Body of pancreas (tissue), 4 donors: ENCODE data around the gene EVA1A. TPM values are rescaled to one million over a fixed set of nuclear protein-coding genes. Genes with fewer than 3 reads are reported as not detected.

Source experiments
- ATAC-seq: fragments of 150-250 bp; one replicate; pipeline ENCODE4 v1.9.1; 2016
- DNase-seq, 4 donors: peaks; one replicate each; pipeline ENCODE4 v3.0.0-alpha.2; 2019
- H3K27ac ChIP-seq, 4 donors: fragments of 200-600 bp; sonication (generic); 1 replicate in 3 of 4; 2 replicates in 1 of 4; pipeline versions ENCODE4 v1.5.1 to v1.6.1; 2016 to 2019; ENCODE audit warnings: mild to moderate bottlenecking in 1 of 4, mixed read lengths in 1 of 4, moderate library complexity in 1 of 4
- H3K27me3 ChIP-seq, 2 donors: fragments of 200-600 bp; sonication (generic); one replicate each; pipeline ENCODE4 v1.6.0; 2016; ENCODE audit warnings: mild to moderate bottlenecking in 1 of 2
- H3K36me3 ChIP-seq, 2 donors: fragments of 200-600 bp; sonication (generic); replicated peaks in 1 of 2; 2 replicates each; pipeline ENCODE4 v1.5.1; 2016; ENCODE audit warnings: low read depth in 2 of 2; ENCODE audit not compliant: insufficient read depth in 1 of 2
- H3K4me1 ChIP-seq: fragments of 200-600 bp; sonication (generic); one replicate; pipeline ENCODE4 v1.6.0; 2016
- H3K4me3 ChIP-seq, 2 donors: fragments of 200-600 bp; sonication (generic); 1 replicate in 1 of 2; 2 replicates in 1 of 2; pipeline ENCODE4 v1.5.1; 2016 to 2019
- H3K9me3 ChIP-seq, 3 donors: fragments of 200-600 bp; sonication (generic); 1 replicate in 2 of 3; 2 replicates in 1 of 3; pipeline ENCODE4 v1.5.1; 2016
- POLR2A ChIP-seq, 3 donors: fragments of 450-650 bp; IDR thresholded peaks; one replicate each; pipeline ENCODE4 v1.6.1; 2016; ENCODE audit warnings: antibody characterized with exemption in 3 of 3, mild to moderate bottlenecking in 2 of 3
- WGBS, 2 donors: methylation state at CpG; one replicate each; pipeline ENCODE4 v1.1.5; 2017; 5-methylcytosine and 5-hydroxymethylcytosine counted together
- intact Hi-C: fragments of 100-400 bp; cut with DNase I; formaldehyde crosslinking; loops from one replicate; pipeline ENCODE4 v1.15.1; 2023
- total RNA-seq, 2 donors: library from RNA; depleted of rRNA; stranded (reverse); fragments of >200 nt; gene quantifications; one replicate each; pipeline ENCODE4 v1.1.0, GENCODE V29; 2016
- TF ChIP-seq, protein P1 (sequence below), 7 experiments: fragments of 450-650 bp in 4 of 7; fragments of 200-600 bp in 3 of 7; sonication (generic) in 3 of 7; IDR thresholded peaks; one replicate each; pipeline ENCODE4 v1.5.1; 2016 to 2019; ENCODE audit warnings: antibody characterized with exemption in 7 of 7

The EVA1A gene
- total RNA-seq, 2 donors from 2014 or later = 27.5 to 31.3 TPM

DNA sequence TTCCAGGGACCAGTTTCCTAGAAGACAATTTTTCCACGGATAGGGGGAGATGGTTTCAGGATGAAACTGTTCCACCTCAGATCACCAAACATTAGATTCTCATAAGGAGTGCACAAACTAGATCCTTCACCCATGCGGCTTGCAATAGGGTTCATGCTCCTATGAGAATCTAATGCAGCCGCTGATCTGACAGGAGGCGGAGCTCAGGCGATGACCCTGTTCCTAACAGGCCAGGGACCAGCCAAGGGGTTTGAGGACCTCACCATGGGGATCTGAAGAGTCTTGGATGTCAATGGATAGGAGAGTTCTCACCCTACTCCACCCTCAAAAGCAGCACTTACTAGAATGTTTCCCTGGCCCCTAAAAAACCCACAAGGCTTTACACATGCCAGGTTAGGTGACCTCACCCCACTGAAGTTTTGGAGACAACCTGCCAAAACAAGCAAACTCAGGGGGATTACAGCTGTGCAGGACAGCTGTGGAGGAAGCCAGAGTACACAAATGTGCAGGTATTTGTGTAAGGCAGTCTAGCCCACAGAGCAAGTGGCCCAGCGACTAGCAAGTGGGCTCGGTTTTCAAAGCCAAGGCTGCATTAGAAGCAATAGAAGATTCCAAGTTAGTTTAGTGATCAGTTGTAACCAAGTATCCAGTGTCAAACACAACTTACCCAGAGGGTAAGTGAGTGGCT is 3.9 kb downstream of the EVA1A start:
- H3K4me1 ChIP-seq = peaks cover 70% of the 10 kb centered on the region
- WGBS, 2 donors = 74 to 81% methylated on average over 7 of the region's 7 CpGs
- no peaks in the 10 kb centered on the region for H3K27me3 ChIP-seq
- no peak for TF ChIP-seq POLR2A (IDR thresholded peaks at IDR 0.05)
- TF ChIP-seq, protein P1, sequence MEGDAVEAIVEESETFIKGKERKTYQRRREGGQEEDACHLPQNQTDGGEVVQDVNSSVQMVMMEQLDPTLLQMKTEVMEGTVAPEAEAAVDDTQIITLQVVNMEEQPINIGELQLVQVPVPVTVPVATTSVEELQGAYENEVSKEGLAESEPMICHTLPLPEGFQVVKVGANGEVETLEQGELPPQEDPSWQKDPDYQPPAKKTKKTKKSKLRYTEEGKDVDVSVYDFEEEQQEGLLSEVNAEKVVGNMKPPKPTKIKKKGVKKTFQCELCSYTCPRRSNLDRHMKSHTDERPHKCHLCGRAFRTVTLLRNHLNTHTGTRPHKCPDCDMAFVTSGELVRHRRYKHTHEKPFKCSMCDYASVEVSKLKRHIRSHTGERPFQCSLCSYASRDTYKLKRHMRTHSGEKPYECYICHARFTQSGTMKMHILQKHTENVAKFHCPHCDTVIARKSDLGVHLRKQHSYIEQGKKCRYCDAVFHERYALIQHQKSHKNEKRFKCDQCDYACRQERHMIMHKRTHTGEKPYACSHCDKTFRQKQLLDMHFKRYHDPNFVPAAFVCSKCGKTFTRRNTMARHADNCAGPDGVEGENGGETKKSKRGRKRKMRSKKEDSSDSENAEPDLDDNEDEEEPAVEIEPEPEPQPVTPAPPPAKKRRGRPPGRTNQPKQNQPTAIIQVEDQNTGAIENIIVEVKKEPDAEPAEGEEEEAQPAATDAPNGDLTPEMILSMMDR (IDR thresholded peaks at IDR 0.05) = no peak
- ATAC-seq (no peak), DNase-seq (peak in 3 of 4 donors; percentile 24 to 50 (median 41))
- no peak overlapping the region for H3K27ac ChIP-seq
- intact Hi-C loops = no loop called here
- no peak overlapping the region for H3K4me3 ChIP-seq
- no peaks in the 10 kb centered on the region for H3K9me3 ChIP-seq
- H3K36me3 ChIP-seq = no peaks in the 10 kb centered on the region

DNA sequence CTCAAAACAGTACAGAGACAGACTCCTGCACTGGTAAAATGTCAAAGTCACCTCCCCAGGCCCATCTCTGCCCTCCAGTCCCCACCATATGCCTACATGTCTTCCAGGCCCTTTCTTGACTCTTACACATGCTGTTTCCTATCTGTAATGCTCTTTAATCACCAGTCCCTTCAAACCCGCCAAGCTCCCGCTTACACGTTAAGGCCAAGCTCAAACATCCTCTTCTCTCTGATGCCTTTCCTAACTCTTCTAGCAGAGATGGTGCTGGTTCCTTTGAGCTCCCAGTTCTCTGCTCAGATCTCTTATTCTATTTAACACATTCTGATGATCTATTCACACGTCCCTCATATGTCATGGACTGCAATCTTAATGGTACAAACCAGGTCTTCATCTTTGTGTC is 5.0 kb downstream of the EVA1A start:
- intact Hi-C loops = no loop called here
- no peak for ATAC-seq
- H3K4me1 ChIP-seq = peaks cover 62% of the 10 kb centered on the region
- no peak overlapping the region for H3K4me3 ChIP-seq
- WGBS, 2 donors = 80 to 85% methylated on average over 4 of the region's 4 CpGs
- no peak overlapping the region for H3K27ac ChIP-seq
- H3K27me3 ChIP-seq = no peaks in the 10 kb centered on the region
- DNase-seq = peak in 1 of 4 donors; percentile 30
- TF ChIP-seq, protein P1 (IDR thresholded peaks at IDR 0.05) = no peak
- TF ChIP-seq POLR2A (IDR thresholded peaks at IDR 0.05) = no peak
- H3K9me3 ChIP-seq = no peaks in the 10 kb centered on the region
- H3K36me3 ChIP-seq = no peaks in the 10 kb centered on the region

DNA sequence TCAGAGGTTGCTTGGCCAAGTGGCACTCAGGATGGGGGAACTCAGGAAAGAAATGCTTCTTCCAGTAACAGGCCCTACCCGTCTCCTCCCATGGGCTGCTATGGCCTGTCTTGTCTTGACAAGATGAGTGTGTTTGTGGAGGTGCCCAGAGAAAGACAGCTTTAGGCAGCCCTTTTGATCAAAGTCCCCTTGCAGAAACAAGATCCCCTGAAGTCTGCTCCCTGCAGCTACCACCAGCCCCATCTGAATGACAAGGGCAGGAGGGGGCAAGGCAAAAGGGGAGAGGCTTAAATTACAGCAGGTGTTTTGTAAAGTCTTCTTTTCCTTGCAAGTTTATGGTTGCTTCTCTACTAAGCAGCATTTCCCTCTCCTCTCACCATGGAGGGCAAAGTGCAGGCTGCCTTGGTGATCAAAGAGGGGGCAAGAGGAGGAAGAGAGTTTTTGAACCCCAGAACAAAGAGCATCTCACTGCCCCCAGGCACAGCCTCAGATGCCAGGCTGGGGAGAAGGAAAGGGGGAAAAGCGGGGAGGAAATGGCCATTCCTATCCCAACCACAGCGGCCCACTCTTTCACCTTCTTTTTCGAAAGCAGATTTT is 6.7 kb downstream of the EVA1A start:
- ATAC-seq (no peak), DNase-seq (no peak)
- Histone ChIP-seq H3K4me3 (no peak overlapping the region), H3K4me1 (peaks cover 71% of the 10 kb centered on the region), H3K27ac (no peak overlapping the region), H3K36me3 (no peaks in the 10 kb centered on the region), H3K9me3 (no peaks in the 10 kb centered on the region), H3K27me3 (no peaks in the 10 kb centered on the region)
- 83 to 84% methylated on average over 3 to 4 of the region's 4 CpGs for WGBS, 2 donors
- no peak for TF ChIP-seq POLR2A (IDR thresholded peaks at IDR 0.05)
- TF ChIP-seq, protein P1 (IDR thresholded peaks at IDR 0.05) = no peak
- intact Hi-C loops = no loop called here

DNA sequence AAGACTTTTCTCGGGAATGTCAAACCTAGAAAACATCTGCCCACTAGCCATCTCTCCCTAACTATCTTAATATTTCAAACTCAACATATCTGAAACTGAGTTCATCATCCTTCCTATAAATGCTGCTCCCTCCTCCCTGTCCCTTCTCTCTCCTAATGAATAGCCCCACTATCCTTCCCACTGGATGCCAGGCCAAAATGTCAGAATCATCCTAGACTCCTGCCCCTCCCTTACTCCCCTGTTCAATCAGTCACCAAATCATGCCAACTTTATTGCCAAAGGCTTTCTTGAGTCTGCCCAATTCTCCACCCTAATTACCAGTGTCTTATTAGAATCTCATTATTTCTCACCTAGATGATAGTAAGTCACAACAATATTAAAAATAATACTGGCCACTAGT is 8.5 kb downstream of the EVA1A start:
- intact Hi-C loops = no loop called here
- TF ChIP-seq, protein P1 (IDR thresholded peaks at IDR 0.05) = no peak
- TF ChIP-seq POLR2A (IDR thresholded peaks at IDR 0.05) = no peak
- WGBS, 2 donors = 80 to 88% methylated on average over 1 of the region's 1 CpG
- no peak for DNase-seq
- H3K27ac ChIP-seq = no peak overlapping the region
- peaks cover 61% of the 10 kb centered on the region for H3K4me1 ChIP-seq
- no peaks in the 10 kb centered on the region for H3K9me3 ChIP-seq
- no peak overlapping the region for H3K4me3 ChIP-seq
- no peaks in the 10 kb centered on the region for H3K36me3 ChIP-seq
- no peaks in the 10 kb centered on the region for H3K27me3 ChIP-seq
- no peak for ATAC-seq

DNA sequence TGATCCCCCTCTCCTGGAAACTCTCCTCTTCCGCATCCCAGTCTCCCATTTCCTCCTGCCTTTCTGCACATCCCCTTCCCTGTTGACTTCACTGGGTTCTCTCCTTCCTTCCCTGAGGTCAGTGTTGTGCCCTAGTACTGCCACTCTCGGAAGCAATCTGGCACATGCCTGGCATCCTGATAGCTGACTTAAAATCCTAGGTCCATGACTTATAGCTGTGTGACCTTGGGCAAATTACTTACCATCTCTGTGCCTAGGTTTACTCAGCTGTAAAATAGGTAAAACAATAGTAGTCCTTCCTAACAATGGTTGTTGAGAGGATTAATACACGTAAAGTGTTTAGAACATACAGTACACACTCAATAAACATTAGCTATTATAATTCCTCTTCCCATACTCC is 9.3 kb downstream of the EVA1A start:
- intact Hi-C loops = no loop called here
- Histone ChIP-seq H3K27me3 (no peaks in the 10 kb centered on the region), H3K36me3 (no peaks in the 10 kb centered on the region), H3K9me3 (no peaks in the 10 kb centered on the region), H3K4me1 (peaks cover 53% of the 10 kb centered on the region), H3K27ac (no peak overlapping the region), H3K4me3 (no peak overlapping the region)
- TF ChIP-seq, protein P1 (IDR thresholded peaks at IDR 0.05) = no peak
- no peak for TF ChIP-seq POLR2A (IDR thresholded peaks at IDR 0.05)
- ATAC-seq (no peak), DNase-seq (no peak)
- whole genome bisulfite sequencing, 2 donors = 89 to 90% methylated on average over 3 of the region's 3 CpGs
